ENCODE data around the gene RTP5. TPM values are rescaled to one million over a fixed set of nuclear protein-coding genes. Genes with fewer than 3 reads are reported as not detected.

RTP5 gene
- total RNA-seq, 1 experiment from 2014 or later = not detected

GRCh38 chr2:241893265-241893664 lies 23.7 kb downstream of the RTP5 start:
- Histone ChIP-seq H3T11ph (ENCODE audit: low read length) (no peak overlapping the region), H4K91ac (ENCODE audit: insufficient read length, low read depth, low read length) (no peak overlapping the region)

More at GRCh38 chr2:241893265-241893664, 23.7 kb downstream of the RTP5 start:
- H3K4me3 Mint-ChIP-seq = no peak overlapping the region
- Histone ChIP-seq H3K4me1 (ENCODE audit: insufficient read depth, low read length) (no peaks in the 10 kb centered on the region; the same call in 1 of the 2 replicates), H3K9me3 (ENCODE audit: control insufficient read depth, low read depth, low read length) (no peaks in the 10 kb centered on the region), H3K79me2 (ENCODE audit: insufficient read depth, low read length) (no peaks in the 10 kb centered on the region), H4K20me1 (ENCODE audit: control insufficient read depth, insufficient read depth, insufficient read length) (no peaks in the 10 kb centered on the region), H3K23ac (ENCODE audit: insufficient read length, low read depth, low read length) (no peak overlapping the region), H2BK12ac (ENCODE audit: insufficient read length, low read depth, low read length) (no peak overlapping the region), H3K4ac (ENCODE audit: low read depth, low read length) (no peak overlapping the region), H3K56ac (ENCODE audit: insufficient read length, low read depth, low read length) (no peak overlapping the region), H4K5ac (ENCODE audit: insufficient read length, low read depth, low read length) (no peak overlapping the region), H3K4me2 (ENCODE audit: insufficient read depth, insufficient read length, low read length) (no peak overlapping the region), H3K79me1 (ENCODE audit: insufficient read depth, low read depth, low read length, poor library complexity, severe bottlenecking) (no peaks in the 10 kb centered on the region), H4K8ac (replicated peaks; ENCODE audit: insufficient read length, low read depth, low read length) (no peak overlapping the region), H3K14ac (ENCODE audit: insufficient read depth, low read length) (no peak overlapping the region), H2BK20ac (ENCODE audit: low read depth, low read length, poor library complexity, severe bottlenecking) (no peak overlapping the region), H2AK5ac (ENCODE audit: insufficient read length, low read length) (no peak overlapping the region), H2BK120ac (ENCODE audit: low read depth, low read length, poor library complexity, severe bottlenecking) (no peak overlapping the region), H3K27me3 (ENCODE audit: insufficient read depth, low read length) (no peaks in the 10 kb centered on the region), H3K27ac (ENCODE audit: insufficient read length, low read depth, low read length) (no peak overlapping the region), H2AFZ (ENCODE audit: low read length) (no peak overlapping the region), H3K18ac (ENCODE audit: insufficient read length, low read depth, low read length) (no peak overlapping the region), H3K23me2 (ENCODE audit: insufficient read length, low read depth, low read length, poor library complexity, severe bottlenecking) (peaks cover 4% of the 10 kb centered on the region), H2BK15ac (ENCODE audit: low read depth, low read length) (no peak overlapping the region), H3K9ac (ENCODE audit: extremely low read depth, insufficient read length, low read length) (no peak overlapping the region), H2BK5ac (ENCODE audit: insufficient read length, low read length) (no peak overlapping the region)
- H3K9me3 Mint-ChIP-seq = peaks cover 7 to 10% of the 10 kb centered on the region in 2 experiments
- no peak for TF ChIP-seq CTCF (conservative IDR thresholded peaks at IDR 0.05)
- peak; percentile 23 for DNase-seq
- peak overlapping the region in 1 of 3 experiments; percentile 74; a peak in 1 of 7 replicates for H3K27ac Mint-ChIP-seq
- peaks cover 6 to 10% (median 7%) of the 10 kb centered on the region in 3 experiments; a peak in 6 of 7 replicates for H3K36me3 Mint-ChIP-seq (ENCODE audit: insufficient read depth in 1 of 3, low read depth in 3 of 3)
- no CpG with 5 or more reads among the region's 16 CpGs for WGBS (ENCODE audit: extremely low coverage, insufficient read length, low lambda C conversion rate)
- peaks cover 17 to 26% of the 10 kb centered on the region in 2 experiments for H3K4me1 Mint-ChIP-seq
- H3K27me3 Mint-ChIP-seq (ENCODE audit: low read depth) = no peaks in the 10 kb centered on the region; the same call in 1 of the 2 replicates

Measured in H9 (cell line).